ENCODE data around the gene IGSF5. TPM values are rescaled to one million over a fixed set of nuclear protein-coding genes. Genes with fewer than 3 reads are reported as not detected.

The IGSF5 gene
- total RNA-seq, 1 donor from 2014 or later, result 0.64 TPM

DNA sequence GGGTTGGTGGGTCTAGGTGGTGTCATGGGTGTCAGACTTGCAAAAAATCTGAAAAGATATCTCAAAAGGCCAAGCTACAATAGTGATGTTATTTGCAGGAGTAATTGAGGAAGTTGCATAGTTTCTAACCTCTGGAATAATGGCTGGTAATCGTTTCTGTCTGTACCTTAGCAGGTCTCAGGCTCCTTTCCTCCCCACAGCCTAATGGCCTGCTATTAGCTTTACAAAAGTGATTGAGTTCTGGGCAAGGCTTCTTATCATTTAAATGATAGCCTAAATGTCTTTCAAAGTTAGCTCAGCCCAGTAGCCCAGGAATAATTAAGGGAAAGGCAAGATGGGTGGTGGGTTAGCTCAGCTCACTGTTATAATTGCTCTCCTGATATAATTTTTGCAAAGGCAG is 37.7 kb upstream of the IGSF5 start:
- H3K4me1 ChIP-seq (ENCODE audit: insufficient read depth, low read length), result no peaks in the 10 kb centered on the region
- no peak overlapping the region for H3K27ac ChIP-seq (ENCODE audit: low read depth, low read length)
- H3K79me2 ChIP-seq (ENCODE audit: insufficient read depth, low read length), result no peaks in the 10 kb centered on the region
- no peak for FAIRE-seq
- no peak for DNase-seq (ENCODE audit: low read depth)
- Mint-ChIP-seq H3K36me3 (ENCODE audit: low read depth, unreplicated experiment) (no peaks in the 10 kb centered on the region), H3K4me1 (ENCODE audit: low read depth, unreplicated experiment) (peaks cover under 1% of the 10 kb centered on the region), H3K27me3 (ENCODE audit: low read depth, unreplicated experiment) (peaks cover 5% of the 10 kb centered on the region), H3K9me3 (ENCODE audit: unreplicated experiment) (peaks cover 5% of the 10 kb centered on the region), H3K4me3 (ENCODE audit: unreplicated experiment) (no peak overlapping the region), H3K27ac (ENCODE audit: unreplicated experiment) (no peak overlapping the region)
- H3K4me3 ChIP-seq (ENCODE audit: insufficient read depth, low read depth, low read length), result no peak overlapping the region
- H3K9ac ChIP-seq (ENCODE audit: low read length), result no peak overlapping the region
- no peak for TF ChIP-seq EZH2 (IDR thresholded peaks at IDR 0.05; ENCODE audit: insufficient read depth, low read length)
- TF ChIP-seq, protein P1, sequence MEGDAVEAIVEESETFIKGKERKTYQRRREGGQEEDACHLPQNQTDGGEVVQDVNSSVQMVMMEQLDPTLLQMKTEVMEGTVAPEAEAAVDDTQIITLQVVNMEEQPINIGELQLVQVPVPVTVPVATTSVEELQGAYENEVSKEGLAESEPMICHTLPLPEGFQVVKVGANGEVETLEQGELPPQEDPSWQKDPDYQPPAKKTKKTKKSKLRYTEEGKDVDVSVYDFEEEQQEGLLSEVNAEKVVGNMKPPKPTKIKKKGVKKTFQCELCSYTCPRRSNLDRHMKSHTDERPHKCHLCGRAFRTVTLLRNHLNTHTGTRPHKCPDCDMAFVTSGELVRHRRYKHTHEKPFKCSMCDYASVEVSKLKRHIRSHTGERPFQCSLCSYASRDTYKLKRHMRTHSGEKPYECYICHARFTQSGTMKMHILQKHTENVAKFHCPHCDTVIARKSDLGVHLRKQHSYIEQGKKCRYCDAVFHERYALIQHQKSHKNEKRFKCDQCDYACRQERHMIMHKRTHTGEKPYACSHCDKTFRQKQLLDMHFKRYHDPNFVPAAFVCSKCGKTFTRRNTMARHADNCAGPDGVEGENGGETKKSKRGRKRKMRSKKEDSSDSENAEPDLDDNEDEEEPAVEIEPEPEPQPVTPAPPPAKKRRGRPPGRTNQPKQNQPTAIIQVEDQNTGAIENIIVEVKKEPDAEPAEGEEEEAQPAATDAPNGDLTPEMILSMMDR (IDR thresholded peaks at IDR 0.05; ENCODE audit: insufficient read depth, low read depth, low read length), result no peak
- H3K27me3 ChIP-seq (ENCODE audit: insufficient read depth, low read length), result no peaks in the 10 kb centered on the region
- H3K4me2 ChIP-seq (ENCODE audit: low read length), result no peak overlapping the region
- no peaks in the 10 kb centered on the region for H3K9me3 ChIP-seq (ENCODE audit: insufficient read depth, low read depth, low read length)
- no peaks in the 10 kb centered on the region for H4K20me1 ChIP-seq (ENCODE audit: insufficient read depth, low read length)
- no peaks in the 10 kb centered on the region for H3K36me3 ChIP-seq (ENCODE audit: insufficient read depth, low read length)
- no peak overlapping the region for H2AFZ ChIP-seq (ENCODE audit: low read depth, low read length)

DNA sequence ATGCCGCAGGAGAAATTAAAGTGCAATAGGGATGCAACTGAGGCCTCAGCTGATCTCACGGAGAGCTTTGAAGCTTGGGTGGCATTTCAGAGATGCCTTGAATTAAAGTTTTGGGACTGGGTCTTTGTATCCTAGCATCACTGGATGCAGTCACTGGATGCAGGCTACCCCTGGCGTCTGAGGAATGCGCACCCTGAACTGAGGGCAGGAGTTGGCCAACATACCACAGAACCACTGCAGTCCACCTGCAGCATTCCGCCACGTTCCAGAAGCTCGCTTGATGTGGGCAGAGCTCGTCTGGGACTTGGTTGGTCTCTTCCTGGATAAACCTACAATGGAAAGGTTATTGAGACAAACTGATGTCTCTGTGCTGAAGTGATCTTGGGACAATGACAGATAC is 34.1 kb upstream of the IGSF5 start:
- Histone ChIP-seq H3K4me1 (ENCODE audit: insufficient read depth, low read length) (no peaks in the 10 kb centered on the region), H3K36me3 (ENCODE audit: insufficient read depth, low read length) (no peaks in the 10 kb centered on the region), H3K9ac (ENCODE audit: low read length) (no peak overlapping the region), H3K4me2 (ENCODE audit: low read length) (no peak overlapping the region), H3K4me3 (ENCODE audit: insufficient read depth, low read depth, low read length) (no peak overlapping the region), H4K20me1 (ENCODE audit: insufficient read depth, low read length) (no peaks in the 10 kb centered on the region), H3K79me2 (ENCODE audit: insufficient read depth, low read length) (no peaks in the 10 kb centered on the region), H3K9me3 (ENCODE audit: insufficient read depth, low read depth, low read length) (no peaks in the 10 kb centered on the region), H3K27me3 (ENCODE audit: insufficient read depth, low read length) (no peaks in the 10 kb centered on the region), H3K27ac (ENCODE audit: low read depth, low read length) (no peak overlapping the region), H2AFZ (ENCODE audit: low read depth, low read length) (no peak overlapping the region)
- H3K4me3 Mint-ChIP-seq (ENCODE audit: unreplicated experiment), result no peak overlapping the region
- no peak overlapping the region for H3K27ac Mint-ChIP-seq (ENCODE audit: unreplicated experiment)
- FAIRE-seq (no peak), DNase-seq (ENCODE audit: low read depth) (no peak)
- H3K9me3 Mint-ChIP-seq (ENCODE audit: unreplicated experiment), result no peaks in the 10 kb centered on the region
- H3K27me3 Mint-ChIP-seq (ENCODE audit: low read depth, unreplicated experiment), result peaks cover 9% of the 10 kb centered on the region
- H3K36me3 Mint-ChIP-seq (ENCODE audit: low read depth, unreplicated experiment), result no peaks in the 10 kb centered on the region
- TF ChIP-seq EZH2 (IDR thresholded peaks at IDR 0.05; ENCODE audit: insufficient read depth, low read length), result no peak
- TF ChIP-seq, protein P1 (IDR thresholded peaks at IDR 0.05; ENCODE audit: insufficient read depth, low read depth, low read length), result no peak
- H3K4me1 Mint-ChIP-seq (ENCODE audit: low read depth, unreplicated experiment), result peaks cover 4% of the 10 kb centered on the region

DNA sequence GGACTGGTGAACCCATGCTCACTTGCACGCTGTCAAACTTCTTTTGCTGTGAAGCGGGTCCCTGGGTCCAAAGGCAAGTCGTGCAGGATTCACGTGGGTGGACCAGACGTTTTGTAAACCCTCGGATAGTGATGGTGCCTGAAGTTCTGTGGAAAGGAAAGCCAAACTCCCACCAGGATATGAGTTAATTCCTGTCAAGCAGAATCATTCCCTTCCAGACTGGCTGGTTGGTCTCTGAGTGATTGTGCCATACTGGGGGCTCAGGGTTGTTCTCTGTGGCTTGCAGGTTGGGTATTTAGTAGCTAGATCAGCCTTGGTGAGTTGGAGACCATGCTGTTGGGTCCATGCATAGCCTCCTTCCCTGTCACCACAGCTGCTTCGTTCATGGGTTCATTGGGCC is 32.7 kb upstream of the IGSF5 start:
- H3K4me1 Mint-ChIP-seq (ENCODE audit: low read depth, unreplicated experiment), result peaks cover 4% of the 10 kb centered on the region
- H3K27me3 Mint-ChIP-seq (ENCODE audit: low read depth, unreplicated experiment), result peaks cover 9% of the 10 kb centered on the region
- no peak for FAIRE-seq

More for the DNA sequence above, 32.7 kb upstream of the IGSF5 start:
- Histone ChIP-seq H3K9me3 (ENCODE audit: insufficient read depth, low read depth, low read length) (no peaks in the 10 kb centered on the region), H3K79me2 (ENCODE audit: insufficient read depth, low read length) (no peaks in the 10 kb centered on the region), H3K27ac (ENCODE audit: low read depth, low read length) (no peak overlapping the region), H3K9ac (ENCODE audit: low read length) (no peak overlapping the region), H3K4me2 (ENCODE audit: low read length) (no peak overlapping the region), H3K4me1 (ENCODE audit: insufficient read depth, low read length) (no peaks in the 10 kb centered on the region), H3K36me3 (ENCODE audit: insufficient read depth, low read length) (no peaks in the 10 kb centered on the region), H2AFZ (ENCODE audit: low read depth, low read length) (no peak overlapping the region), H4K20me1 (ENCODE audit: insufficient read depth, low read length) (no peaks in the 10 kb centered on the region), H3K4me3 (ENCODE audit: insufficient read depth, low read depth, low read length) (no peak overlapping the region), H3K27me3 (ENCODE audit: insufficient read depth, low read length) (no peaks in the 10 kb centered on the region)
- DNase-seq (ENCODE audit: low read depth), result no peak
- H3K9me3 Mint-ChIP-seq (ENCODE audit: unreplicated experiment), result no peaks in the 10 kb centered on the region
- H3K27ac Mint-ChIP-seq (ENCODE audit: unreplicated experiment), result no peak overlapping the region
- TF ChIP-seq, protein P1 (IDR thresholded peaks at IDR 0.05; ENCODE audit: insufficient read depth, low read depth, low read length), result no peak
- no peak for TF ChIP-seq EZH2 (IDR thresholded peaks at IDR 0.05; ENCODE audit: insufficient read depth, low read length)
- H3K36me3 Mint-ChIP-seq (ENCODE audit: low read depth, unreplicated experiment), result no peaks in the 10 kb centered on the region
- H3K4me3 Mint-ChIP-seq (ENCODE audit: unreplicated experiment), result no peak overlapping the region
